ENCODE measurements around the gene IL27RA. TPM values are rescaled to one million over a fixed set of nuclear protein-coding genes. Genes with fewer than 3 reads are reported as not detected.

IL27RA gene
- total RNA-seq, 1 donor from 2014 or later = 34.6 TPM

DNA sequence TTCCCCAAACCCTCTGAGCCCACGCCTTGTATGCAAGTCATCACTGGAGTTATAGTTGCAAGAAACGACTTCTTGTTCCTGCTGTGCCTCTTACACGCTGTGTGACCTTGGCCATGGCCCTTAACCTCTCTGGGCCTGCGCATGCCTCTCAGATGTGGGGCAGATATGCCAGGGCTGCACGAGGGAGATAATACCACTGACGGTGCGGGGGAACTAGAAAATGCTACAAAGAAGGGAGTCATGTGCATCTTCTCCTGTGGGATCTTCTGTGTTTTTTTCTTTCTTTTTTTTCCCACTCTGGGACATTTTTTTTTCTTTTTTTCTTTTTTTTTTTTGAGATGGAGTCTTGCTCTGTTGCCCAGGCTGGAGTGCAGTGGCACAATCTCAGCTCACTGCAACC lies 63.3 kb downstream of the IL27RA start:
- Mint-ChIP-seq H3K4me3 (no peak overlapping the region), H3K4me1 (peaks cover 14% of the 10 kb centered on the region), H3K36me3 (ENCODE audit: low read depth) (peaks cover 17% of the 10 kb centered on the region), H3K9me3 (peaks cover 3% of the 10 kb centered on the region), H3K27me3 (no peaks in the 10 kb centered on the region), H3K27ac (no peak overlapping the region)
- ChIA-PET POLR2A (interaction anchor here (0.5 kb wide), 1 partner anchor 823 kb away, joined by 4 read pairs; no protein-coding TSS in a partner anchor), CTCF (interaction anchor here (1.9 kb wide), 1 partner anchor 21 kb away, joined by 6 read pairs; no protein-coding TSS in a partner anchor)
- TF ChIP-seq, protein P1, sequence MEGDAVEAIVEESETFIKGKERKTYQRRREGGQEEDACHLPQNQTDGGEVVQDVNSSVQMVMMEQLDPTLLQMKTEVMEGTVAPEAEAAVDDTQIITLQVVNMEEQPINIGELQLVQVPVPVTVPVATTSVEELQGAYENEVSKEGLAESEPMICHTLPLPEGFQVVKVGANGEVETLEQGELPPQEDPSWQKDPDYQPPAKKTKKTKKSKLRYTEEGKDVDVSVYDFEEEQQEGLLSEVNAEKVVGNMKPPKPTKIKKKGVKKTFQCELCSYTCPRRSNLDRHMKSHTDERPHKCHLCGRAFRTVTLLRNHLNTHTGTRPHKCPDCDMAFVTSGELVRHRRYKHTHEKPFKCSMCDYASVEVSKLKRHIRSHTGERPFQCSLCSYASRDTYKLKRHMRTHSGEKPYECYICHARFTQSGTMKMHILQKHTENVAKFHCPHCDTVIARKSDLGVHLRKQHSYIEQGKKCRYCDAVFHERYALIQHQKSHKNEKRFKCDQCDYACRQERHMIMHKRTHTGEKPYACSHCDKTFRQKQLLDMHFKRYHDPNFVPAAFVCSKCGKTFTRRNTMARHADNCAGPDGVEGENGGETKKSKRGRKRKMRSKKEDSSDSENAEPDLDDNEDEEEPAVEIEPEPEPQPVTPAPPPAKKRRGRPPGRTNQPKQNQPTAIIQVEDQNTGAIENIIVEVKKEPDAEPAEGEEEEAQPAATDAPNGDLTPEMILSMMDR (IDR thresholded peaks at IDR 0.05) = no peak
- intact Hi-C loops (cut with micrococcal nuclease) = loop anchor here (5.0 kb wide), 1 partner anchor 348 kb away; a partner anchor contains a TSS
- no peak for ATAC-seq (ENCODE audit: low read depth)
- no peak for DNase-seq

DNA sequence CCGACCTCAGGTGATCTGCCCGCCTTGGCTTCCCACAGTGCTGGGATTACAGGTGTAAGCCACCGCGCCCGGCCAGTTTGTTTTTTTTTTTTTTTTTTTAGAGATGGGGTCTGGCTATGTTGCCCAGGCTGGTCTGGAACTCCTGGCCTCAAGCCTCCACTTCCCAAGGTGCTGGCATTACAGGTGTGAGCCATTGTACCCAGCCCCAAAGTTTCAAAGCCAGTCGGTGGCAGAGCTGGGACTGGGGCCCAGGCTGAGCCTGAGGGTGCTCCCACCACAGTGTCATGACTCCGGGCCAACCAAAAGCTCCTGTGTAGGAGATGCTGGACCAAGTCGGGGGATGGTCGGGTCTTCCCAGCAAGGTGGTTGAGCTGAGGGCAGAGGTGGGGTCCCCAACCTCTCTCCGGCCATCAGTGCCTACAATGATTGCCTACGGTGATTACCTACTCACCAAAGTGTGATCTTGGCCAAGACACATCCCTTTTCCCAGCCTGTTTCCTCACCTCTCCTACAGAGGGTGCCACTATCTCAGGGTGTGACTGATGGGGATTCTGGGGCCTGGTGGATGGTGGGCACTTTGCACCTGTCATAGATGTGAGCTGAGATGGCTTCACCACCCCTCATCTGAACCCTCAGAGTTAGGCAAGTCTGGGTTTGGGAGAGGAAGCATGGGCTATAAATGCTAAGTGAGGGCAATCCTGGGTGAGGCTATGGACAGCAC lies 64.9 kb downstream of the IL27RA start:
- peaks cover 25% of the 10 kb centered on the region for H3K36me3 Mint-ChIP-seq (ENCODE audit: low read depth)
- POLR2A ChIA-PET = no interaction called here
- peaks cover 3% of the 10 kb centered on the region for H3K9me3 Mint-ChIP-seq
- no peaks in the 10 kb centered on the region for H3K27me3 Mint-ChIP-seq
- TF ChIP-seq, protein P1 (IDR thresholded peaks at IDR 0.05) = no peak
- intact Hi-C loops (cut with micrococcal nuclease) = no loop called here
- ATAC-seq (ENCODE audit: low read depth) = no peak
- H3K27ac Mint-ChIP-seq = no peak overlapping the region
- CTCF ChIA-PET = no interaction called here
- H3K4me3 Mint-ChIP-seq = no peak overlapping the region
- no peak for DNase-seq
- H3K4me1 Mint-ChIP-seq = peaks cover 13% of the 10 kb centered on the region

DNA sequence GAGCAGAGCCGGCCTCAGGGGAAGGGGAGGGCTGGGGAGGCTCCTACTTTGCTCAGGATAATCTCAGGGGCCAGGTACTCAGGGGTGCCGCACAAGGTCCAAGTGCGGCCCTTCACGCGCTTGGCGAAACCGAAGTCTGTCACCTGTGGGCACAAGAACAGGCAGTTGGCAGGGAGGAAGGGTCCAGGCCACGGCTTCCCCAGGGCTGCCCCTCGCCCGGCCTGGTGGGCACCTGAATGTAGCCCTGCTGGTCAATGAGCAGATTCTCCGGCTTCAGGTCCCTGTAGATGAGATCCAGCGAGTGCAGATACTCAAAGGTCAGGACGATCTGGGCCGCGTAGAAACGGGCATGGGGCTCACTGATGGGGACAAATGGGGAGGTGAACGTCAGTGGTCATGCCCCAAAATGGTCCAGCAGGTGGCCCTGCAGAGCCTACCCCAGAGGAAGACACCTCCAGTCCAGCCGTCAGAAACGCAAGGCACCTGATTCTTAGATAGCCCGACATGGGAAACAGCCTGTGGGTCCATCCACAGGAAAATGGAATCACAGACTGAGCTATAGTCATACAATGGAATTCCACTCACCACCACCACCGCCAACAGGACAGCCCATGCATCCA lies 66.1 kb downstream of the IL27RA start:
- CTCF ChIA-PET = no interaction called here
- intact Hi-C loops (cut with micrococcal nuclease) = no loop called here

DNA sequence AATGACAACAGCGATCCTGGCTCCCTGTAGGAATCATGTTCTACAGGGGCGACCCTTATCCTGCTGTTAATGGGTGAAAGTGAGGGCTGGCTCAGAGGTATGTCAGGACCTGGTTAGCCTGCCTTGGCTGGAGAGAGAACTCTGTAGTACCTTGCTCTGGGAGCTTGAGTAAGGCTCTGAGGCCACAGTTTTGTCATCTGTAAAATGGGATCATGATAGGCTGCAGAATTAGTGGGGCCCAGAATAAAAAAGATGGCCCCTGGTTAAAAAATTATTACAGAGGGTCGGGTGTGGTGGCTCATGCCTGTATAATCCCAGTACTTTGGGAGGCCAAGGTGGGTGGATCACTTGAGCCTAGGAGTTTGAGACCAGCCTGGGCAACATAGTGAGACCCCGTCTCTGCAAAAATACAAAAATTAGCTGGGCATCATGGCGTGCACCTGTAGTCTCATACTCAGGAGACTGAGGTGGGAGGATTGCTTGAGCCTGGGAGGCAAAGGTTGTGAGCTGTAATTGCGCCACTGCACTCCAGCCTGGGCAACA lies 69.5 kb downstream of the IL27RA start:
- Mint-ChIP-seq H3K27me3 (no peaks in the 10 kb centered on the region), H3K27ac (no peak overlapping the region), H3K4me3 (no peak overlapping the region), H3K9me3 (no peaks in the 10 kb centered on the region), H3K36me3 (ENCODE audit: low read depth) (peaks cover 46% of the 10 kb centered on the region), H3K4me1 (no peaks in the 10 kb centered on the region)
- intact Hi-C loops (cut with micrococcal nuclease) = no loop called here
- ATAC-seq (ENCODE audit: low read depth) = no peak
- ChIA-PET CTCF (no interaction called here), POLR2A (no interaction called here)
- no peak for DNase-seq
- TF ChIP-seq, protein P1 (IDR thresholded peaks at IDR 0.05) = no peak

More for the DNA sequence above, 66.1 kb downstream of the IL27RA start:
- Mint-ChIP-seq H3K27me3 (no peaks in the 10 kb centered on the region), H3K4me1 (peaks cover 4% of the 10 kb centered on the region), H3K27ac (no peak overlapping the region), H3K4me3 (no peak overlapping the region), H3K9me3 (peaks cover 3% of the 10 kb centered on the region), H3K36me3 (ENCODE audit: low read depth) (peaks cover 28% of the 10 kb centered on the region)
- no peak for DNase-seq
- ATAC-seq (ENCODE audit: low read depth) = no peak
- POLR2A ChIA-PET = no interaction called here
- TF ChIP-seq, protein P1 (IDR thresholded peaks at IDR 0.05) = no peak

DNA sequence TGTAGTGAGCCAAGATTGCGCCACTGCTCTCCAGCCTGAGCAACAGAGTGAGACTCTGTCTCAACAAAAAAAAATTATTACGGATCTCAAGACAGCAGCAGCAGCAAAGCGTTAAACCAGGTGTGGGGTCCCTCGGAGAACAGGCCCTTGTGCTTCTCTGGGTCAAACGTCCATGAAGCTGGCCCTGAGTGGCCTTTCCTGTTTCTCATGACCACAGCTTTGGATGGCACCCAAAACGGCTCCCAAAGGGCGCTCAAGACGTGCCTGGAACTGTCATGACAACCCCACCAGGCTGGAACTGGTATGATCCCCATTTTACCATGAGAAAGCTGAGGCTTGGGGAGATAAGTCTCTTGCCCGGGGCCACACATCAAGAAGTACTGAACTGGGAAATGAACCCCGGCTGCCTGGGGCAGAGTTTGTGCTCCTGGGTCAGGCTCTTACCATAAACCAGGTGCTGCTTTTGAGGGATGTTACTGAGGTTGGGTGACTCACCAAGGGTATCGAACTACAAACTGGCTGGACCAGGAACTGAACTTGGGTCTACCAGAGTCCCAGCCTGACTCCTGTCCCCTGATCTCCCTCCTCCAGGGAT lies 70.6 kb downstream of the IL27RA start:
- ATAC-seq (ENCODE audit: low read depth) (no peak), DNase-seq (no peak)
- H3K4me3 Mint-ChIP-seq = no peak overlapping the region
- CTCF ChIA-PET = no interaction called here
- TF ChIP-seq, protein P1 (IDR thresholded peaks at IDR 0.05) = no peak
- POLR2A ChIA-PET = no interaction called here
- no peaks in the 10 kb centered on the region for H3K4me1 Mint-ChIP-seq
- peaks cover 48% of the 10 kb centered on the region for H3K36me3 Mint-ChIP-seq (ENCODE audit: low read depth)
- no peak overlapping the region for H3K27ac Mint-ChIP-seq
- H3K9me3 Mint-ChIP-seq = no peaks in the 10 kb centered on the region
- H3K27me3 Mint-ChIP-seq = no peaks in the 10 kb centered on the region
- intact Hi-C loops (cut with micrococcal nuclease) = no loop called here
